Activated B cell treated with CpG ODN at 0.5 μM for 24 hours (primary cell): ENCODE measurements around the gene ANKRD60. TPM values are rescaled to one million over a fixed set of nuclear protein-coding genes. Genes with fewer than 3 reads are reported as not detected.
A peak's percentile ranks its signal among the peaks of the same experiment; 100 is the strongest.

Experiments used
- ATAC-seq: fragments of 200-7000 bp; cut with Tn5 transposase; one replicate; pipeline ENCODE4 v1.10.0; 2021; ENCODE audit warnings: low read depth, mild to moderate bottlenecking, moderate library complexity
- CTCF ChIA-PET: fragments of 350-600 bp; sonication (Branson Sonifier 250); formaldehyde crosslinking; loops from one replicate; lab custom pipeline; 2021; ENCODE audit warnings: antibody characterized with exemption; lab: Charles Lee
- POLR2A ChIA-PET: fragments of 350-600 bp; sonication (Branson Sonifier 250); formaldehyde crosslinking; loops from one replicate; lab custom pipeline; 2021; ENCODE audit warnings: antibody characterized with exemption; lab: Charles Lee
- DNase-seq: peaks from one replicate; pipeline ENCODE4 v3.0.0; 2022
- H3K27ac Mint-ChIP-seq: one replicate; pipeline ENCODE4 v1.8.0; 2020; ENCODE audit warnings: mixed read lengths
- H3K27me3 Mint-ChIP-seq: one replicate; pipeline ENCODE4 v1.8.0; 2021; ENCODE audit warnings: mixed read lengths
- H3K36me3 Mint-ChIP-seq: one replicate; pipeline ENCODE4 v1.8.0; 2021; ENCODE audit warnings: low read depth, mixed read lengths
- H3K4me1 Mint-ChIP-seq: one replicate; pipeline ENCODE4 v1.8.0; 2021; ENCODE audit warnings: mixed read lengths
- H3K4me3 Mint-ChIP-seq: one replicate; pipeline ENCODE4 v1.8.0; 2020; ENCODE audit warnings: mild to moderate bottlenecking, mixed read lengths
- H3K9me3 Mint-ChIP-seq: one replicate; pipeline ENCODE4 v1.8.0; 2020; ENCODE audit warnings: mixed read lengths
- CTCF ChIP-seq: fragments of 200-600 bp; IDR thresholded peaks from one replicate; pipeline ENCODE4 v1.8.0; 2022; ENCODE audit warnings: antibody characterized with exemption, mild to moderate bottlenecking
- intact Hi-C: fragments of 100-400 bp; cut with micrococcal nuclease; formaldehyde crosslinking; loops from one replicate; pipeline ENCODE4 v1.15.1; 2024
- total RNA-seq: library from RNA; stranded (reverse); gene quantifications from 2 replicates; pipeline ENCODE4 v1.2.3, GENCODE V29; 2022

The ANKRD60 gene
- total RNA-seq, 1 donor from 2014 or later, result not detected

- no peak overlapping the region for H3K4me3 Mint-ChIP-seq
- H3K27ac Mint-ChIP-seq, result no peak overlapping the region
- peak; percentile 96 for ATAC-seq
- ChIA-PET CTCF (interaction anchor here (0.7 to 5.5 kb wide), 12 partner anchors 11 to 680 kb away, joined by 3 to 60 read pairs (median 4); no protein-coding TSS in a partner anchor), POLR2A (interaction anchor here (0.7 kb wide), 1 partner anchor 522 kb away, joined by 3 read pairs; no protein-coding TSS in a partner anchor)
- peaks cover 9% of the 10 kb centered on the region for H3K4me1 Mint-ChIP-seq
- intact Hi-C loops, result loop anchor here (1.0 kb wide), 6 partner anchors 30 to 680 kb away; no protein-coding TSS in a partner anchor
- H3K36me3 Mint-ChIP-seq, result no peaks in the 10 kb centered on the region
- peaks cover 36% of the 10 kb centered on the region for H3K27me3 Mint-ChIP-seq
- H3K9me3 Mint-ChIP-seq, result peaks cover 2% of the 10 kb centered on the region
- TF ChIP-seq CTCF, result peak; percentile 94
- peak; percentile 75 for DNase-seq
Measured at GRCh38 chr20:58179432-58180099, 48.9 kb downstream of the ANKRD60 start.

GRCh38 chr20:58179083-58179431, 49.4 kb downstream of the ANKRD60 start:
- DNase-seq, result no peak
- ChIA-PET POLR2A (no interaction called here), CTCF (interaction anchor here (1.0 to 5.5 kb wide), 6 partner anchors 11 to 595 kb away, joined by 3 to 60 read pairs (median 4); no protein-coding TSS in a partner anchor)
- Mint-ChIP-seq H3K27ac (no peak overlapping the region), H3K36me3 (no peaks in the 10 kb centered on the region), H3K4me3 (no peak overlapping the region), H3K27me3 (peaks cover 38% of the 10 kb centered on the region), H3K9me3 (no peaks in the 10 kb centered on the region), H3K4me1 (peaks cover 13% of the 10 kb centered on the region)
- ATAC-seq, result no peak
- intact Hi-C loops, result loop anchor here (1.0 kb wide), 6 partner anchors 30 to 680 kb away; no protein-coding TSS in a partner anchor
- TF ChIP-seq CTCF, result no peak

GRCh38 chr20:58177799-58178198, 50.7 kb downstream of the ANKRD60 start:
- Mint-ChIP-seq H3K27me3 (peaks cover 34% of the 10 kb centered on the region), H3K9me3 (no peaks in the 10 kb centered on the region), H3K27ac (no peak overlapping the region), H3K4me1 (peaks cover 18% of the 10 kb centered on the region), H3K4me3 (no peak overlapping the region), H3K36me3 (no peaks in the 10 kb centered on the region)
- no peak for TF ChIP-seq CTCF
- POLR2A ChIA-PET, result no interaction called here
- CTCF ChIA-PET, result interaction anchor here (5.5 kb wide), 1 partner anchor 581 kb away, joined by 60 read pairs; no protein-coding TSS in a partner anchor
- intact Hi-C loops, result no loop called here
- ATAC-seq (no peak), DNase-seq (no peak)

GRCh38 chr20:58175836-58176235, 52.6 kb downstream of the ANKRD60 start:
- TF ChIP-seq CTCF, result no peak
- H3K4me1 Mint-ChIP-seq, result peaks cover 18% of the 10 kb centered on the region
- DNase-seq (no peak), ATAC-seq (no peak)
- no peaks in the 10 kb centered on the region for H3K9me3 Mint-ChIP-seq
- intact Hi-C loops, result no loop called here
- H3K27ac Mint-ChIP-seq, result no peak overlapping the region
- peaks cover 31% of the 10 kb centered on the region for H3K27me3 Mint-ChIP-seq
- no peak overlapping the region for H3K4me3 Mint-ChIP-seq
- H3K36me3 Mint-ChIP-seq, result no peaks in the 10 kb centered on the region
- CTCF ChIA-PET, result no interaction called here
- POLR2A ChIA-PET, result no interaction called here

- Mint-ChIP-seq H3K9me3 (no peaks in the 10 kb centered on the region), H3K36me3 (no peaks in the 10 kb centered on the region), H3K27ac (no peak overlapping the region), H3K4me3 (no peak overlapping the region), H3K4me1 (peaks cover 18% of the 10 kb centered on the region), H3K27me3 (peaks cover 31% of the 10 kb centered on the region)
- intact Hi-C loops, result no loop called here
- ChIA-PET CTCF (no interaction called here), POLR2A (no interaction called here)
- no peak for TF ChIP-seq CTCF
- ATAC-seq (no peak), DNase-seq (no peak)
Measured at GRCh38 chr20:58175425-58175824, 53.0 kb downstream of the ANKRD60 start.
